Epidermal melanocyte (primary cell): ENCODE data around the gene CFAP251.
"Not testable (repeated sequence)": the region's sequence is repeated elsewhere in the genome, so short reads cannot be mapped to it uniquely, and the experiment has no call there.

Experiments
- DNase-seq: peaks from one replicate; pipeline ENCODE4 v3.0.0; 2011; ENCODE audit warnings: low spot score; ENCODE audit not compliant: insufficient read length

CFAP251 gene

GRCh38 chr12:122024132-122024785 lies 105.9 kb downstream of the CFAP251 start:
- DNase-seq: no peak

DNA sequence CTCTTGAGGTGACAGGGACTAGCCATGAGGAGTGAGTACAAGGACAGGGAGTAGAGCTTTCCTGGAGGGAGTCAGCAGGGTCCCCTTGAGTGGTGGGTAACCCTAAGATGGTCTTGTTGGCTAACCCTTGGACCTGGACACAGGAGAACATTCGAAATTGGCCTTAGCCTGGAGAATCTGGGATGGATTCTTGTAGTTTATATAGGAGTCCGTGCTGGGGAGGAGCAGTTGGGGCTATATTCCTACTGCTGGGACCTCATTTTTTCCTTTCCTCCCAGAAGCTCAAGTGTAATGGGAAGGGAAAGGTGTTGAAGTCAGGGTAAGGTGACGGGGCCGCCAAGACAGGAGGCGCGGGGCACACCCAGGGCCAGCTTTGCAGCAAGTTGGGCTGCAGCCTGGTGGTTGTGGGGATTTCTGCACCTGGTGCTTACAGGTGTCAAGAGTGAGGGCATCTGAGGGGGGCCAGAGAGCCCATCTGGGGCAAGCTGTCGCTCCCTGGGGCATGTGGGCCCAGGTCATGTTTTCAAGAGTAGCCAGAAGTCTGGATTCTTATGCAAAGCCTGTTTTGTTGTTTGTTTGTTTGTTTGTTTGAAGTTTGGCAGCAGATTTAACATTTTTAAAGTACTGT lies 108.4 kb downstream of the CFAP251 start:
- DNase-seq: no peak

GRCh38 chr12:122028165-122028904 lies 109.9 kb downstream of the CFAP251 start:
- no peak for DNase-seq

DNA sequence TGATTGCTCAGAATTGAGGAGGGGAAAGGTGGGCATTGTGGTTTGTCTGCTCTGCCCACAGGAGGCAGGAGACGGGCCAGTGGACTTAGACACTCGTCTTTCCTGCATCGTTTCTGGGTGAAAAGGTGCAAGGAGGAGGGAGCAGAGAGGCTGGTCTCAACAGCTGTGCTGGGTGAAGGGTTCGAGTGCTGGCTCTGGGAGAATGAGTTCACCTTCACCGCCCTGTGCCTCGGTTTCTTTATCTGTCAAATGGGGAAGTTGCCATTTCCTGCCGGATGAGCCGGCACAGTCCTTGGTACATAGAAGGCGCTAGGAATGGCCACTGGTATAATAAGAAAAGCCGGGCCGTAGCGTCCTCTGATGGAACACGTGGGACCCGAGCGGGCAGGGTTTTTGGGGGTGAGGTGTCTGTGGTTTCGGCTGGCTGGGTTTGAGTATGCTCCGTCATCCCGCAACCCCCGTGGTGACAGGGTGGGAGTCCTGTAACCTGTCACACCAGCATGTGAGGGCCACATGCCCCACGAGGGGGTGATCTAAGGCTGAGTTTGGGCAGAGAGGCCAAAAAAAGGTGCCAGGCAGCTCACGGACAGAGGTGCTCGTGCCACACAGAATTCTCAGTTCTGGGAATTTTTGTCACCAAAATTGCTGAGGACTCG lies 110.6 kb downstream of the CFAP251 start:
- no peak for DNase-seq

GRCh38 chr12:122029620-122030423 lies 111.4 kb downstream of the CFAP251 start:
- no peak for DNase-seq

DNA sequence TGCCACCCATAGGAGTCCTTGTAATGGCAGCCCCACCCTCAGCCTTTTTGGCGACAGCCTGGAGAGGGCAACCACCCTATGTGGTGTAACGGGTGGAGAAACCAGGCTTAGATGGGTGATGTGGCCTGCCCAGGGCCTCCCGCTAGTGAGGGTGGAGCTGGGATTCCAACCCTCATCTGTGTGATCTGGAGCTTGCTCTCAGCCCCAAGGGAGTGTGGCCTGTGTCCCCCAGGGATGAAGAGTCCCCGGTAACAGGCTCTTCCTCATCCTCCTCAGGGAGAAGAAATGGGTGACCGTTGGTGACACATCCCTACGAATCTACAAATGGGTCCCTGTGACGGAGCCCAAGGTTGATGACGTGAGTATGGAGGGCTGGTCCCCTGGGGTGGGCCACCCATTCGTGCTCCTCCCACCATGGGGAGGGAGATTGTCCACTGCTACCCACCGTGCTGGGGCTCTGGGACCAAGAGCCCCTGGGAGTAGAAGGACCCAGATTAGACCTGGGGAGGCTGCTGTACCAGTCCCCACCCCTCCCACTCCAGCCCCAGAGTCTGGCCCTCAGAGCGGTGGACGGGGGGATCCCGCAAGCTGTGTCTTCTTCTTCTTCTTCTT lies 112.1 kb downstream of the CFAP251 start:
- DNase-seq: no peak

GRCh38 chr12:122031342-122032216 lies 113.2 kb downstream of the CFAP251 start:
- DNase-seq: no peak

- DNase-seq: no peak
Observed at GRCh38 chr12:122032580-122032979, 114.2 kb downstream of the CFAP251 start.

- no peak for DNase-seq
Observed at GRCh38 chr12:122035292-122035691, 116.9 kb downstream of the CFAP251 start.

DNA sequence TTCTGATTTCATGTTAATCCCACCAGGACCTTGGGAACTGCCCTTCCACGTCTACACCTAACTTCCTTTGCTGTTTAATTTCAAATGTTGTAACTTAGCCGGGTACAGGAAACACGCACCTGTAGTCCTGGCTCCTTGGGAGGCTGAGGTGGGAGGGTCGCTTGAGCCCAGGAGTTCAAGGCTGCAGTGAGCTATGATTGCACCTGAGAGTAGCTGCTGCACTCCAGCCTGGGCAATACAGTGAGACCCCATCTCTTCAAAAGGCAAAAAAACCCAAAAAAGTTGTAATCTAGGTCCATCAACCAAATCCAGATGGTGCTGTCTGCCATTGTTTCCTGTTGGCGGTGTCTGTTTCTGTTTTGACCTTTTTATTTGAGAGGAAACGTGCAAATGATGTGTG lies 117.8 kb downstream of the CFAP251 start:
- no peak for DNase-seq

- no peak for DNase-seq
Observed at GRCh38 chr12:122040579-122041386, 122.4 kb downstream of the CFAP251 start.

DNA sequence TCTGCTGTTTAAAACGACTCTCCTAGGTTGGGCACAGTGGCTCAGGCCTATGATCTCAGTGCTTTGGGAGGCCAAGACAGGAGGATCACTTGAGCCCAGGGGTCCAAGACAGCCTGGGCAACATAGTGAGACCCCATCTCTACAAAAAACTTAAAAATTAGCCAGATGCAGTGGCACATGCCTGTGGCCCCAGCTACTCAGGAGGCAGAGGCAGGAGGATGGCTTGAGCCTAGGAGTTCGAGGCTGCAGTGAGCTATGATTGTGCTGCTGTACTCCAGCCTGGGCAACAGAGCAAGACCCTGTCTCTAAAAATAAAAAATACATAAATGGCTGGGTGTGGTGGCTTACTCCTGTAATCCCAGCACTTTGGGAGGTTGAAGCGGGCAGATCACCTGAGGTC lies 123.1 kb downstream of the CFAP251 start:
- not testable (repeated sequence) for DNase-seq

DNA sequence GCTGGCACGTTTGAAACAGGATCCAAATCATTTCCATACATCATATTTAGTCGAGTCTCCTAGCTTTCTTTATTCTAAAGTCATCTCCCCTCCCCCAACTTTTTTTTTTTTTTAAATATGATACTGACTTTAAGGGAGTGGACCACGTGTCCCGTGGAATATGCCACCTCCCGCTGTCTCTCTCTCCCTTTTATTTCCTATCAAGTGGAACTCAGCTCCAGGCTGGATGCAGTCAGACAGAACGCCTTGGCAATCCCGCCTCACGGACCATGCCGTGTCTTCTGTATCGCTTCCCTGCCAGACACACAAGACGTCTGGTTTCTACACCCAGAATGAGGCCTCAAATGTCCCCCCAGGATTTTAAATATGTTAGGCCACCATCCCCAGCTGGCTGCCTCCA lies 124.5 kb downstream of the CFAP251 start:
- no peak for DNase-seq

DNA sequence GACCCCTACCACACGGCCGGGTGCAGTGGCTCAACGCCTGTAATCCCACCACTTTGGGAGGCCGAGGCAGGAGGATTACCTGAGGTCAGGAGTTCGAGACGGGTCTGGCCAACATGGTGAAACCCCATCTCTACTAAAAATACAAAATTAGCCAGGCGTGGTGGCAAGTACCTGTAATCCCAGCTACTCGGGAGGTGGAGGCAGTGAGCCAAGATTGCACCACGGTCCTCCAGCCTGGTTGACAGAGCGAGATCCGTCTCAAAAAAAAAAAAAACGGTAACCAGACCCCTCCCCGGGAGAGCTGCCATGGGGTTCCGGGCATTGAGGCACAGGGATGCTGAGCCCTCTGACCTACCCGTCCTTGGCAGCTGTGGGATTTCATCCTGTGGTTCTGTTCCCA lies 125.1 kb downstream of the CFAP251 start:
- no peak for DNase-seq

DNA sequence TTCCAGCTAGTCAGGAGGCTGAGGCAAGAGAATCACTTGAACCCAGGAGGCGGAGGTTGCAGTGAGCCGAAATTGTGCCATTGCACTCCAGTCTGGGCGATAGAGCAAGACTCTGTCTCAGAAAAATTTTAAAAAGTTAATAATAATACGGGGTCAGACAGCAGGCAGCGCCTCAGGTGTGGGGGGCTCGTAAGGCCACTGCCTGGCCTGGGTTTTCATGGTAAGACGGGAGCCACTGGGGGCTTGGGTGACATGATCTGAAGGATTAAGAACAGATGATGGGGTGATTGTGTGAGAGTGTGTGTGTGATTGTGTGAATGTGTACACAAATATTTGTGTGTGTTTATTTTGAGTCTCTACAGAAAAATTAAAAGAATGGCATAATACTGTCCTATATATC lies 126.9 kb downstream of the CFAP251 start:
- no peak for DNase-seq

GRCh38 chr12:122046145-122046544 lies 127.8 kb downstream of the CFAP251 start:
- DNase-seq: no peak

DNA sequence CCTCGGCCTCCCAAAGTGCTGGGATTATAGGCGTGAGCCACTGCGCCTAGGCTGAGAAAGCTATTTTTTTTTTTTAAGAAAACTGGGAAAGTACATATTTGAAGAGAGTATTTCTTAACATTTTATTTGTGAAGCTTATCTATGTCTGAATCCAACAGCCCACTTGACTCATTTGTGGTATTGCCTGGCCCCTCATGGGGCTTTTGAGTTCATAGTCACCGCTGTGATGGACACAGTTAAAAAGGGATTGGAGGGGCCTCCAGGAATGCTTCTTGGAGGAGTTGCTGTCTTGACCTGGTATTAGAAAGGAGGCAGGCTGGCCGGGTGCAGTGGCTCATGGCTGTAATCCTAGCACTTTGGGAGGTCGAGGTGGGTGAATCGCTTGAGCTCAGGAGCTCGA lies 129.8 kb downstream of the CFAP251 start:
- no peak for DNase-seq

GRCh38 chr12:122049827-122050226 lies 131.4 kb downstream of the CFAP251 start:
- no peak for DNase-seq

- DNase-seq: no peak
Observed at GRCh38 chr12:122050706-122051105, 132.3 kb downstream of the CFAP251 start.
